ENCODE data around the gene KNDC1. TPM values are rescaled to one million over a fixed set of nuclear protein-coding genes. Genes with fewer than 3 reads are reported as not detected.

KNDC1 gene
- total RNA-seq, 1 experiment from 2014 or later = 15.7 TPM

DNA sequence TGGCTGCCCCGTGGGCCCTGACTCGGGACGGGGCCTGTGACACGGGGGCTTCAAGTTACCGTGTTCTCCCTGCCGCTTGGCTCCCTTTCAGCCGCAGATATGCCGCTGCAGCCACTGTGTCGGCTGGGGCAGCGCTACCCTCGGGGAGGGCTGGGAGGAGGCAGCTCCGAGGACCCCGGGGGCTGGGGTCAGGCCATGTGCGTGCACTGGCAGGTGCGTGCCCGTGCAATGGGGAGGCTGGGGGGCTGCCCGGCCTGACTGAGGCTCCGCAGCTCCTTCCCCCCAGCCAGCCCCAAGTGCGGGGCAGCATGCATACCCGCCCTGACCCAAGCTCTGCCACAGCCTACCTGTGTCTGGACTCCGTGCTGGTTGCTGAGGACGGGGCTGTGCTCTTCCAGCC is 29.2 kb downstream of the KNDC1 start:
- peaks cover 18 to 27% of the 10 kb centered on the region in 2 experiments for H3K9me3 Mint-ChIP-seq

More for the DNA sequence above, 29.2 kb downstream of the KNDC1 start:
- Histone ChIP-seq H3K9me3 (ENCODE audit: control insufficient read depth, low read depth, low read length) (no peaks in the 10 kb centered on the region), H4K20me1 (ENCODE audit: control insufficient read depth, insufficient read depth, insufficient read length) (no peaks in the 10 kb centered on the region), H3K18ac (ENCODE audit: insufficient read length, low read depth, low read length) (no peak overlapping the region), H3K4me1 (ENCODE audit: insufficient read depth, low read length) (no peaks in the 10 kb centered on the region), H2BK20ac (ENCODE audit: low read depth, low read length, poor library complexity, severe bottlenecking) (no peak overlapping the region), H3K79me1 (ENCODE audit: insufficient read depth, low read depth, low read length, poor library complexity, severe bottlenecking) (no peaks in the 10 kb centered on the region), H3K14ac (ENCODE audit: insufficient read depth, low read length) (no peak overlapping the region), H3T11ph (ENCODE audit: low read length) (no peak overlapping the region), H2AK5ac (ENCODE audit: insufficient read length, low read length) (no peak overlapping the region), H2BK12ac (ENCODE audit: insufficient read length, low read depth, low read length) (no peak overlapping the region), H3K4ac (ENCODE audit: low read depth, low read length) (no peak overlapping the region), H3K56ac (ENCODE audit: insufficient read length, low read depth, low read length) (no peak overlapping the region), H3K9ac (ENCODE audit: extremely low read depth, insufficient read length, low read length) (no peak overlapping the region), H3K23me2 (ENCODE audit: insufficient read length, low read depth, low read length, poor library complexity, severe bottlenecking) (no peaks in the 10 kb centered on the region), H4K91ac (ENCODE audit: insufficient read length, low read depth, low read length) (no peak overlapping the region), H2BK15ac (ENCODE audit: low read depth, low read length) (no peak overlapping the region), H2BK120ac (ENCODE audit: low read depth, low read length, poor library complexity, severe bottlenecking) (no peak overlapping the region), H3K4me2 (ENCODE audit: insufficient read depth, insufficient read length, low read length) (no peak overlapping the region), H3K27ac (ENCODE audit: insufficient read length, low read depth, low read length) (no peak overlapping the region), H2AFZ (ENCODE audit: low read length) (no peak overlapping the region), H3K79me2 (ENCODE audit: insufficient read depth, low read length) (no peaks in the 10 kb centered on the region), H3K23ac (ENCODE audit: insufficient read length, low read depth, low read length) (no peak overlapping the region), H3K27me3 (ENCODE audit: insufficient read depth, low read length) (no peaks in the 10 kb centered on the region), H4K5ac (ENCODE audit: insufficient read length, low read depth, low read length) (no peak overlapping the region), H4K8ac (replicated peaks; ENCODE audit: insufficient read length, low read depth, low read length) (no peak overlapping the region), H2BK5ac (ENCODE audit: insufficient read length, low read length) (no peak overlapping the region)
- WGBS (ENCODE audit: extremely low coverage, insufficient read length, low lambda C conversion rate) = no CpG with 5 or more reads among the region's 22 CpGs
- H3K27me3 Mint-ChIP-seq (ENCODE audit: low read depth) = peaks cover 11% of the 10 kb centered on the region
- no peak overlapping the region for H3K4me3 Mint-ChIP-seq
- no peak for DNase-seq
- TF ChIP-seq, protein P1, sequence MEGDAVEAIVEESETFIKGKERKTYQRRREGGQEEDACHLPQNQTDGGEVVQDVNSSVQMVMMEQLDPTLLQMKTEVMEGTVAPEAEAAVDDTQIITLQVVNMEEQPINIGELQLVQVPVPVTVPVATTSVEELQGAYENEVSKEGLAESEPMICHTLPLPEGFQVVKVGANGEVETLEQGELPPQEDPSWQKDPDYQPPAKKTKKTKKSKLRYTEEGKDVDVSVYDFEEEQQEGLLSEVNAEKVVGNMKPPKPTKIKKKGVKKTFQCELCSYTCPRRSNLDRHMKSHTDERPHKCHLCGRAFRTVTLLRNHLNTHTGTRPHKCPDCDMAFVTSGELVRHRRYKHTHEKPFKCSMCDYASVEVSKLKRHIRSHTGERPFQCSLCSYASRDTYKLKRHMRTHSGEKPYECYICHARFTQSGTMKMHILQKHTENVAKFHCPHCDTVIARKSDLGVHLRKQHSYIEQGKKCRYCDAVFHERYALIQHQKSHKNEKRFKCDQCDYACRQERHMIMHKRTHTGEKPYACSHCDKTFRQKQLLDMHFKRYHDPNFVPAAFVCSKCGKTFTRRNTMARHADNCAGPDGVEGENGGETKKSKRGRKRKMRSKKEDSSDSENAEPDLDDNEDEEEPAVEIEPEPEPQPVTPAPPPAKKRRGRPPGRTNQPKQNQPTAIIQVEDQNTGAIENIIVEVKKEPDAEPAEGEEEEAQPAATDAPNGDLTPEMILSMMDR (conservative IDR thresholded peaks at IDR 0.05) = no peak
- peaks cover 3 to 40% (median 31%) of the 10 kb centered on the region in 3 experiments for H3K36me3 Mint-ChIP-seq (ENCODE audit: insufficient read depth in 1 of 3, low read depth in 3 of 3)
- H3K27ac Mint-ChIP-seq = no peak overlapping the region; a peak in 1 of 7 replicates
- no peaks in the 10 kb centered on the region for H3K4me1 Mint-ChIP-seq

Measured in H9 (cell line).